Fibroblast of lung (primary cell): Measurements from ENCODE around the gene CDH7.

Experiments
- CTCF ChIP-seq, 2 donors: IDR thresholded peaks in 1 of 2; conservative IDR thresholded peaks in 1 of 2; 1 replicate in 1 of 2; 2 replicates in 1 of 2; pipeline ENCODE4 v1.5.1; 2011 to 2012; ENCODE audit warnings: low read length in 2 of 2, control low read depth in 1 of 2, inconsistent platforms in 1 of 2, low read depth in 1 of 2, mild to moderate bottlenecking in 1 of 2
- EZH2 ChIP-seq: IDR thresholded peaks from 2 replicates; pipeline ENCODE4 v1.5.1; 2012; ENCODE audit warnings: low read length, control low read depth, mild to moderate bottlenecking; ENCODE audit errors: missing control alignments

GRCh38 chr18:65934874-65935273 lies 184.1 kb downstream of the CDH7 start:
- no peak for TF ChIP-seq EZH2
- no peak for TF ChIP-seq CTCF (conservative IDR thresholded peaks at IDR 0.05 in 1 of 2, IDR thresholded peaks at IDR 0.05 in 1 of 2; ENCODE audit: low read depth in 1 of 2, low read length in 2 of 2)
